Measurements from ENCODE around the gene CSTPP1.

The CSTPP1 gene

DNA sequence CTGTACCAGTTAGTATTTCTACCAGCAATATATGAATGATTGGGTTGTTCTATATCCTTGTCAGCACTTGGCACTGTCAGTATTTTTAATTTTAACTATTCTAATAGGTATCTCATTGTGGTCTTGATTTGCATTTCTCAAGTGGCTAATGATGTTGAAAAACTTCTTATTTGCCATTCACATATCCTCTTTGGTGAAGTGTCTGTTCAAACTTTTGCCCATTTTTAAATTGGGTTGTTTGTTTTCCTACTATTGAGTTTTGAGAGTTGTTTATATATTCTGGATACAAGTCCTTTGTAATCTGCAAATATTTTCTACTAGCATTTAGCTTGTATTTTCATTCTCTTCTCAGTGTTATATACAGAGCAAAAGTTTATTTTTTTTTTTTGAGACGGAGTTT is 82.1 kb downstream of the CSTPP1 start:
- H2AFZ ChIP-seq (ENCODE audit: low read depth, low read length): no peak overlapping the region
- no peaks in the 10 kb centered on the region for H3K9me3 ChIP-seq (ENCODE audit: insufficient read depth, low read length, severe bottlenecking)
- H3K4me2 ChIP-seq (ENCODE audit: insufficient read depth, low read length): no peak overlapping the region
- H3K9ac ChIP-seq (ENCODE audit: low read depth, low read length): no peak overlapping the region
- H3K4me1 ChIP-seq (ENCODE audit: insufficient read depth, low read length): no peaks in the 10 kb centered on the region
- ATAC-seq (ENCODE audit: insufficient read depth, low read depth): no peak
- no peaks in the 10 kb centered on the region for H4K20me1 ChIP-seq (ENCODE audit: insufficient read depth, low read length)
- TF ChIP-seq EZH2 (IDR thresholded peaks at IDR 0.05; ENCODE audit: borderline replicate concordance, low read depth, low read length, severe bottlenecking): no peak
- no peak for TF ChIP-seq CTCF (IDR thresholded peaks at IDR 0.05; ENCODE audit: borderline replicate concordance, extremely low read depth, low read length, poor library complexity, severe bottlenecking)
- H3K27ac ChIP-seq (ENCODE audit: low read length): no peak overlapping the region
- no peaks in the 10 kb centered on the region for H3K79me2 ChIP-seq (ENCODE audit: insufficient read depth, low read length)
- H3K36me3 ChIP-seq (ENCODE audit: insufficient read depth, low read length): no peaks in the 10 kb centered on the region
- no peak overlapping the region for H3K4me3 ChIP-seq (ENCODE audit: low read depth in 1 of 2, low read length in 2 of 2)
- no peaks in the 10 kb centered on the region for H3K27me3 ChIP-seq (ENCODE audit: insufficient read depth, low read length, poor library complexity)
- DNase-seq: no peak

DNA sequence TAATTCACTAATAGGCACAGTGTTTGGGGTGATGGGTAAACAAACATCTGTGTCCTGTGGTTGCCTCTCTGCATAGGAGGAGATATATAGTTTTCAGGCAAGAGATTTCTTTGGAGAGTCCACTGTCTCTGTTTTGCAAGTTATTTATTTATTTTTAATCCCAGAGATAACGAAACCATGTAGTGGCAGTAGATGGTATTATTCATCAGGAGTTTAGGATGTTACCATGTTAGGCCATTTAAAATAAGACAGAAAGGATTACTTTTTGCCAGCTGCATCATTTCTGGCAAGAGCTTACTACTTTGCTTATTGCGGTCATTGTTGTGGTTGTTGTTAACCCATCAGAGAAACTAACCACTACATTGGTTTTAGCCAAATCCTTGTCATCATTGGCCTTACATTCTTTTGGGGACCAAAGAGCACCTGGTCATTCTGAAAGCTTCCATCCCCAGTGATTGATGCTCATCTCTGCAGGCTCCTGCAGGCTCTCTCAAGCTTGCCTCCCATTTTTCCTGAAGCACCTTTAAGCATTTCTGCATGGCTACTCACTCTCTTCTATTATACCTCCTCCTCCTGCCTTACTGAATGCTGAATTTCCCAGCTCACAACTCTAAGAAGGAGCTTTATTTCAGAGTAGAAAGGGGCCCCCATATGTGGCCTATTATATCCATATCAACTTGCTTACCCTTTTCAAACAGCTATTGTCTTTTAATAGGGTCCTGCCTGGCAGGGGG is 84.4 kb downstream of the CSTPP1 start:
- Histone ChIP-seq H3K9ac (ENCODE audit: low read depth, low read length) (no peak overlapping the region), H3K79me2 (ENCODE audit: insufficient read depth, low read length) (no peaks in the 10 kb centered on the region), H3K27me3 (ENCODE audit: insufficient read depth, low read length, poor library complexity) (no peaks in the 10 kb centered on the region), H4K20me1 (ENCODE audit: insufficient read depth, low read length) (no peaks in the 10 kb centered on the region), H3K9me3 (ENCODE audit: insufficient read depth, low read length, severe bottlenecking) (no peaks in the 10 kb centered on the region), H3K27ac (ENCODE audit: low read length) (no peak overlapping the region), H3K4me3 (ENCODE audit: low read depth in 1 of 2, low read length in 2 of 2) (no peak overlapping the region), H2AFZ (ENCODE audit: low read depth, low read length) (no peak overlapping the region), H3K36me3 (ENCODE audit: insufficient read depth, low read length) (no peaks in the 10 kb centered on the region), H3K4me2 (ENCODE audit: insufficient read depth, low read length) (no peak overlapping the region), H3K4me1 (ENCODE audit: insufficient read depth, low read length) (no peaks in the 10 kb centered on the region)
- DNase-seq: no peak
- TF ChIP-seq CTCF (IDR thresholded peaks at IDR 0.05; ENCODE audit: borderline replicate concordance, extremely low read depth, low read length, poor library complexity, severe bottlenecking): no peak
- TF ChIP-seq EZH2 (IDR thresholded peaks at IDR 0.05; ENCODE audit: borderline replicate concordance, low read depth, low read length, severe bottlenecking): no peak
- ATAC-seq (ENCODE audit: insufficient read depth, low read depth): no peak

- Histone ChIP-seq H2AFZ (ENCODE audit: low read depth, low read length) (no peak overlapping the region), H3K4me1 (ENCODE audit: insufficient read depth, low read length) (no peaks in the 10 kb centered on the region), H3K4me3 (ENCODE audit: low read depth in 1 of 2, low read length in 2 of 2) (no peak overlapping the region), H3K4me2 (ENCODE audit: insufficient read depth, low read length) (no peak overlapping the region), H3K9ac (ENCODE audit: low read depth, low read length) (no peak overlapping the region), H4K20me1 (ENCODE audit: insufficient read depth, low read length) (no peaks in the 10 kb centered on the region), H3K9me3 (ENCODE audit: insufficient read depth, low read length, severe bottlenecking) (no peaks in the 10 kb centered on the region), H3K79me2 (ENCODE audit: insufficient read depth, low read length) (no peaks in the 10 kb centered on the region), H3K27me3 (ENCODE audit: insufficient read depth, low read length, poor library complexity) (no peaks in the 10 kb centered on the region), H3K27ac (ENCODE audit: low read length) (no peak overlapping the region), H3K36me3 (ENCODE audit: insufficient read depth, low read length) (no peaks in the 10 kb centered on the region)
- ATAC-seq (ENCODE audit: insufficient read depth, low read depth) (no peak), DNase-seq (no peak)
- TF ChIP-seq EZH2 (IDR thresholded peaks at IDR 0.05; ENCODE audit: borderline replicate concordance, low read depth, low read length, severe bottlenecking) (no peak), CTCF (IDR thresholded peaks at IDR 0.05; ENCODE audit: borderline replicate concordance, extremely low read depth, low read length, poor library complexity, severe bottlenecking) (no peak)
Observed at GRCh38 chr11:47021527-47021818, 84.9 kb downstream of the CSTPP1 start.

Measured in DND-41 (cell line).